Tibial nerve (tissue), 4 donors: ENCODE measurements around the gene ZNF674.

Experiments used
- CTCF ChIP-seq, 5 experiments: fragments of 200-600 bp in 3 of 5; fragments of 450-650 bp in 2 of 5; sonication (generic) in 3 of 5; IDR thresholded peaks; one replicate each; pipeline ENCODE4 v1.5.1; 2016 to 2019; ENCODE audit warnings: antibody characterized with exemption in 5 of 5, mild to moderate bottlenecking in 3 of 5, moderate library complexity in 2 of 5
- EP300 ChIP-seq, 2 donors: sonication (generic); formaldehyde crosslinking; IDR thresholded peaks; one replicate each; pipeline ENCODE4 v1.6.1; 2017; ENCODE audit warnings: antibody characterized with exemption in 2 of 2, mild to moderate bottlenecking in 1 of 2

- TF ChIP-seq CTCF (IDR thresholded peaks at IDR 0.05) (no peak), EP300 (IDR thresholded peaks at IDR 0.05) (no peak)
Measured at GRCh38 chrX:46485897-46486296, 59.3 kb downstream of the ZNF674 start.
